ENCODE measurements around the gene LUZP2. TPM values are rescaled to one million over a fixed set of nuclear protein-coding genes. Genes with fewer than 3 reads are reported as not detected.

LUZP2 gene
- total and polyA plus RNA-seq, 2 of the 8 experiments (the other 6 are each of a cell fraction or from before 2014, with no cell fraction given), result 0.79 to 1.5 TPM

- FAIRE-seq, result peak; percentile 36
- CTCF ChIA-PET (ENCODE audit: partially characterized antibody), result interaction anchor here (0.7 to 1.9 kb wide), 7 partner anchors 9 to 1173 kb away, joined by 3 to 8 read pairs (median 5); no protein-coding TSS in a partner anchor
These were observed 18.8 kb downstream of the LUZP2 start for GRCh38 chr11:24515632-24516031.

More at GRCh38 chr11:24515632-24516031, 18.8 kb downstream of the LUZP2 start:
- no peaks in the 10 kb centered on the region; a peak in 1 of 4 replicates for H3K79me2 ChIP-seq (ENCODE audit: control insufficient read depth in 1 of 2, insufficient read depth in 2 of 2, low read length in 2 of 2)
- no peak overlapping the region for H2BK15ac ChIP-seq (ENCODE audit: low read length)
- WGBS, 2 experiments (ENCODE audit: extremely low coverage in 1 of 2, insufficient coverage in 1 of 2, insufficient read length in 1 of 2, insufficient replicate concordance in 2 of 2, low coverage in 1 of 2, low lambda C conversion rate in 2 of 2, missing lambda C conversion rate in 1 of 2), result 91% methylated on average over 1 of the region's 1 CpG; no CpG with 5 or more reads in 1 of the 2 experiments
- H4K20me1 ChIP-seq (replicated peaks in 1 of 2; ENCODE audit: control insufficient read depth in 1 of 2, insufficient read depth in 2 of 2, low read length in 2 of 2), result no peaks in the 10 kb centered on the region
- H3K18ac ChIP-seq (ENCODE audit: extremely low read depth, low read length), result no peak overlapping the region
- no peak overlapping the region for H2AFZ ChIP-seq (ENCODE audit: low read length)
- no peak overlapping the region for H2BK5ac ChIP-seq (ENCODE audit: low read depth, low read length)
- peaks cover 0 to 3% (median 1%) of the 10 kb centered on the region in 4 experiments; a peak in 2 of 7 replicates for H3K4me1 ChIP-seq (replicated peaks in 1 of 4; ENCODE audit: control insufficient read depth in 3 of 4, insufficient read depth in 4 of 4, low read length in 3 of 4)
- H3K4me3 ChIP-seq (ENCODE audit: extremely low read depth in 1 of 4, insufficient read depth in 2 of 4, low read depth in 3 of 4, low read length in 4 of 4), result no peak overlapping the region
- H3K9ac ChIP-seq (replicated peaks in 1 of 4; ENCODE audit: extremely low read depth in 1 of 4, low read depth in 3 of 4, low read length in 3 of 4), result no peak overlapping the region
- POLR2A ChIA-PET (ENCODE audit: partially characterized antibody), result interaction anchor here (0.7 kb wide), 1 partner anchor 1380 kb away, joined by 5 read pairs; no protein-coding TSS in a partner anchor
- H4K91ac ChIP-seq (replicated peaks; ENCODE audit: insufficient read length, low read length), result no peak overlapping the region
- H3K27ac ChIP-seq (ENCODE audit: low read depth, low read length), result no peak overlapping the region
- H4K5ac ChIP-seq (ENCODE audit: insufficient read length, low read depth, low read length), result no peak overlapping the region
- no peak overlapping the region for H3K14ac ChIP-seq (ENCODE audit: insufficient read length)
- no peaks in the 10 kb centered on the region for H3K9me3 ChIP-seq (ENCODE audit: insufficient read depth in 2 of 2, low read depth in 1 of 2, low read length in 1 of 2)
- H2BK12ac ChIP-seq (ENCODE audit: low read depth, low read length), result no peak overlapping the region
- H2AK5ac ChIP-seq (ENCODE audit: low read depth, low read length), result no peak overlapping the region
- no peak overlapping the region for H2BK20ac ChIP-seq (ENCODE audit: low read length)
- no peak overlapping the region for H3K4me2 ChIP-seq (ENCODE audit: insufficient read depth in 1 of 2, low read depth in 2 of 2, low read length in 2 of 2)
- no peak overlapping the region for H3K23ac ChIP-seq (ENCODE audit: insufficient read length)
- H3K36me3 ChIP-seq (ENCODE audit: control insufficient read depth in 2 of 4, insufficient read depth in 4 of 4, low read length in 3 of 4), result no peaks in the 10 kb centered on the region
- H3K4ac ChIP-seq (replicated peaks; ENCODE audit: insufficient read length, low read depth, low read length), result no peak overlapping the region
- H3K79me1 ChIP-seq (ENCODE audit: low read depth, low read length), result no peaks in the 10 kb centered on the region
- no peaks in the 10 kb centered on the region for H3K23me2 ChIP-seq (ENCODE audit: low read depth, low read length)
- no peak for DNase-seq (ENCODE audit: low read depth in 1 of 2, low spot score in 2 of 2)
- H2BK120ac ChIP-seq (replicated peaks; ENCODE audit: low read depth, low read length), result no peak overlapping the region
- TF ChIP-seq RAD21 (IDR thresholded peaks at IDR 0.05 in 1 of 2, conservative IDR thresholded peaks at IDR 0.05 in 1 of 2; ENCODE audit: low read depth in 2 of 2, low read length in 2 of 2) (peak; percentile 19 to 21; a peak in 2 of 4 replicates), CTCF (IDR thresholded peaks at IDR 0.05; ENCODE audit: control extremely low read depth in 1 of 3, insufficient read depth in 1 of 3, low read depth in 1 of 3, low read length in 3 of 3) (peak in 1 of 3 experiments; percentile 36; a peak in 1 of 4 replicates), ATF2 (IDR thresholded peaks at IDR 0.05; ENCODE audit: low read length) (no peak), MAFK (IDR thresholded peaks at IDR 0.05; ENCODE audit: low read depth, low read length) (0 out of 2 replicates have a peak, but pooled peaks have one; percentile 11)
- no peak overlapping the region for H3K56ac ChIP-seq (replicated peaks; ENCODE audit: insufficient read length, low read depth, low read length)
- no peak overlapping the region for H4K8ac ChIP-seq (ENCODE audit: extremely low read depth, insufficient read depth, low read length)
- H3K27me3 ChIP-seq (replicated peaks in 1 of 4; ENCODE audit: control insufficient read depth in 3 of 4, extremely low read depth in 1 of 4, insufficient read depth in 3 of 4, low read length in 3 of 4), result no peaks in the 10 kb centered on the region

Data from H1 (cell line).